CD8-positive, alpha-beta memory T cell (primary cell): ENCODE data around the gene NIPAL4. TPM values are rescaled to one million over a fixed set of nuclear protein-coding genes. Genes with fewer than 3 reads are reported as not detected.

Experiments
- CTCF ChIA-PET: fragments of 350-600 bp; sonication (Branson Sonifier 250); formaldehyde crosslinking; loops from one replicate; lab custom pipeline; 2021; ENCODE audit warnings: antibody characterized with exemption; lab: Charles Lee
- POLR2A ChIA-PET: fragments of 350-600 bp; sonication (Branson Sonifier 250); formaldehyde crosslinking; loops from one replicate; lab custom pipeline; 2021; ENCODE audit warnings: antibody characterized with exemption; lab: Charles Lee
- DNase-seq, 5 donors: peaks; one replicate each; pipeline versions ENCODE4 v3.0.0 to v3.0.0-alpha.2; 2020 to 2022; ENCODE audit warnings: mixed read lengths in 1 of 5
- H3K27ac ChIP-seq: one replicate; pipeline ENCODE4 v1.7.0; 2013; ENCODE audit warnings: low read depth, mild to moderate bottlenecking, low read length, moderate library complexity
- H3K27me3 ChIP-seq: 2 replicates; pipeline ENCODE4 v1.7.0; 2013; ENCODE audit warnings: low read length, mild to moderate bottlenecking; ENCODE audit not compliant: insufficient read depth, poor library complexity, severe bottlenecking
- H3K36me3 ChIP-seq: 2 replicates; pipeline ENCODE4 v1.7.0; 2013; ENCODE audit warnings: mild to moderate bottlenecking, low read length, moderate library complexity; ENCODE audit not compliant: insufficient read depth
- H3K4me1 ChIP-seq: 2 replicates; pipeline ENCODE4 v1.7.0; 2013; ENCODE audit warnings: mild to moderate bottlenecking, low read length, moderate library complexity; ENCODE audit not compliant: insufficient read depth
- H3K4me3 ChIP-seq: 2 replicates; pipeline ENCODE4 v1.7.0; 2013; ENCODE audit warnings: mild to moderate bottlenecking, low read length
- H3K9me3 ChIP-seq: 2 replicates; pipeline ENCODE4 v1.7.0; 2013; ENCODE audit warnings: mild to moderate bottlenecking, low read length
- H3K27ac Mint-ChIP-seq, 8 donors: one replicate each; pipeline ENCODE4 v1.8.0; 2020 to 2021; ENCODE audit warnings: mixed read lengths in 8 of 8, mild to moderate bottlenecking in 6 of 8, inconsistent platforms in 3 of 8, moderate library complexity in 3 of 8
- H3K27me3 Mint-ChIP-seq, 2 donors: one replicate each; pipeline ENCODE4 v1.8.0; 2020 to 2021; ENCODE audit warnings: mixed read lengths in 2 of 2, mild to moderate bottlenecking in 1 of 2, moderate library complexity in 1 of 2
- H3K36me3 Mint-ChIP-seq, 3 donors: one replicate each; pipeline ENCODE4 v1.8.0; 2020 to 2021; ENCODE audit warnings: mixed read lengths in 3 of 3, inconsistent platforms in 1 of 3, mild to moderate bottlenecking in 1 of 3
- H3K4me1 Mint-ChIP-seq, 3 donors: one replicate each; pipeline ENCODE4 v1.8.0; 2020 to 2021; ENCODE audit warnings: mixed read lengths in 3 of 3, inconsistent platforms in 1 of 3, mild to moderate bottlenecking in 1 of 3
- H3K4me3 Mint-ChIP-seq, 7 donors: one replicate each; pipeline ENCODE4 v1.8.0; 2020 to 2021; ENCODE audit warnings: mixed read lengths in 7 of 7, mild to moderate bottlenecking in 6 of 7, moderate library complexity in 4 of 7, inconsistent platforms in 2 of 7
- H3K9me3 Mint-ChIP-seq, 5 donors: one replicate each; pipeline ENCODE4 v1.8.0; 2020 to 2022; ENCODE audit warnings: mixed read lengths in 5 of 5, mild to moderate bottlenecking in 3 of 5, moderate library complexity in 2 of 5, inconsistent platforms in 1 of 5
- polyA plus RNA-seq: library from polyadenylated mRNA; unstranded; fragments of 300-500 nt; fragmentation: Illumina TruSeq; gene quantifications from one replicate; pipeline ENCODE4 v1.2.3, GENCODE V29; 2021
- total RNA-seq, 2 experiments: library from RNA; stranded (reverse); gene quantifications; one replicate each; pipeline ENCODE4 v1.2.3, GENCODE V29; 2021

NIPAL4 gene
- total and polyA plus RNA-seq, 3 experiments from 2014 or later, result 1.1 to 1.4 TPM; not detected in 1

DNA sequence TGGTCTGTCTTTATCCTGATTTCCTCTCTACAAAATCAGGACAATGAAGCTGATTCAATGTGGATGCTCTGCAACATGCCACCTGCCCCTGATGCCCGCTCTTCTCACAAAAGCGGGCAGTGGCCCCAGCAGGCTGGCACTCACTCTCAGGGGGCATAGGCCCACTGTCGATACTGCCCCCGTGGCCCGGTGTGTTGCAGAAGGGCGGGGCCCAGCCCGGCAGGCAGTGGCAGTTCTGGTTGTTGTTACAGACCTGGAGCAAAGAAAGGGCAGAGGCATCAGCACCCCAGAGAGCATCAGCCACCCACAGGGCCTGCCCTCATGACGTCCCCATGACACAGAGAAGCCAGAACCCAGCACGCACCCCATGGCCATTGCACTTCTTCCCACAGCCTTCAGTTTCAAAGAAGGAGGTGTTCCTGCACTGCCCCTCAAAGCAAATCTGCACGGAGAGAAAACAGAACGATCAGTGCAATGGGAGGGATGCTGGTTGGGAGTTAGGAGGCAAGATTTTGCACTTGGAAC lies 31.5 kb downstream of the NIPAL4 start:
- Mint-ChIP-seq H3K4me3 (no peak overlapping the region), H3K4me1 (peaks cover 13 to 21% (median 15%) of the 10 kb centered on the region in 3 donors), H3K9me3 (no peaks in the 10 kb centered on the region), H3K36me3 (peaks cover 4 to 43% (median 20%) of the 10 kb centered on the region in 3 donors), H3K27me3 (no peaks in the 10 kb centered on the region), H3K27ac (no peak overlapping the region)
- DNase-seq, result no peak
- H3K9me3 ChIP-seq, result no peaks in the 10 kb centered on the region
- H3K36me3 ChIP-seq, result no peaks in the 10 kb centered on the region
- ChIA-PET POLR2A (no interaction called here), CTCF (no interaction called here)
- H3K4me3 ChIP-seq, result no peak overlapping the region
- no peaks in the 10 kb centered on the region for H3K27me3 ChIP-seq
- H3K27ac ChIP-seq, result no peak overlapping the region
- H3K4me1 ChIP-seq, result no peaks in the 10 kb centered on the region

DNA sequence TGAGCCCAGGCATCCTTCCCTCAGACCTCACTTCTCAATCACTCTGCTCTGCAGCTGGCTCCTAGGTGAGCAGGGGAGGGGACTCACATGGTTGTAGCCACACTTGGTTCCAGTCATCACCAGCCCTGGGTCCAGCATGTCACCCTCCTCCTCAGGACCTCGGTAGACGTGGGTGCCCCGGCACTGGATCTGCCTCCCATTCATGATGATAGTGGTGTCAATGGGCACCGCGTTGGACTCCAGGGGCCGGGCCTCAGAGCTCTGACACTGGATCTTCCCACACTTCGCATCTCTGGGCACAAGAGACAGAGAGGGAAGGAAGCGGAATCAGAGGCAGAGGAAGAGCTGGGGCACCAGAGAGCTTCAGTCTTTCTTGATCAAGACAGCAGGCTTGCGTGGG lies 32.9 kb downstream of the NIPAL4 start:
- H3K36me3 Mint-ChIP-seq, result peaks cover under 1 to 44% (median 18%) of the 10 kb centered on the region in 3 donors
- H3K4me3 Mint-ChIP-seq, result no peak overlapping the region
- Histone ChIP-seq H3K4me3 (no peak overlapping the region), H3K27me3 (no peaks in the 10 kb centered on the region), H3K9me3 (no peaks in the 10 kb centered on the region), H3K27ac (no peak overlapping the region), H3K4me1 (no peaks in the 10 kb centered on the region), H3K36me3 (no peaks in the 10 kb centered on the region)
- no peak overlapping the region for H3K27ac Mint-ChIP-seq
- POLR2A ChIA-PET, result no interaction called here
- no peaks in the 10 kb centered on the region for H3K27me3 Mint-ChIP-seq
- CTCF ChIA-PET, result no interaction called here
- no peak for DNase-seq
- H3K9me3 Mint-ChIP-seq, result no peaks in the 10 kb centered on the region
- H3K4me1 Mint-ChIP-seq, result peaks cover 0 to 8% (median 1%) of the 10 kb centered on the region in 3 donors

DNA sequence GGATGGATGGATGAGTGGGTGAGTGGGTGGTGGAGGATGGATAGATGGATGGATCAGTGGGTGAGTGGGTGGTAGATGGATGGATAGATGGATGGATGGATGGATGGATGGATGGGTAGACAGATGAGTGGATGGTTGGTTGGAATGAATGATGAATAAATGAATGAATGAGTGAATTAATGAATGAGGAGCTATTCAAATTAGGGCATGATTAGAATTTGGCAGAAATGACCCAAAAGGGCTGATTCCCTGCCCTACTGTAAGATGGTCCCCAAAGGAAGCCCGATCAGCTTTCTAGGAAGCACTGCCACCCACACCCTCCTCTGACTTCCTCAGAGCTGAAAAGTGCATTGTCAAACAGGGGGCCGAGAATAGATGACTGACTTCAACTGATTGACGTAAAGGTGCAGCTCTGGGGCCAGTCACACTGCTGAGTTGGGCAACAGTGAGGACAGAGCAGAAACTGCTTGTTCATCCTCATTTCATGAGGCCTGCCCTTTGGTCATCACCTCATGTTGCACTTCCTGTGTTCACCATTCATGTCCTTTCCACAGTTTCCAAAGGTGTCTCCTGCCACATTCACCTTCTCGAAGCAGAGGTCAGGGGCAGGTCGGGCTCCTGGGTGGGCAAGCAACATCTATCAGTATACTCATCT lies 34.3 kb downstream of the NIPAL4 start:
- H3K4me3 Mint-ChIP-seq, result no peak overlapping the region
- ChIA-PET CTCF (interaction anchor here (1.5 kb wide), 1 partner anchor 249 kb away, joined by 3 read pairs; the partner anchor contains the start of gene LSM11), POLR2A (no interaction called here)
- H3K36me3 Mint-ChIP-seq, result peaks cover 0 to 40% (median 14%) of the 10 kb centered on the region in 3 donors
- H3K27ac Mint-ChIP-seq, result peak overlapping the region in 2 of 8 donors; percentile 0 to 61
- H3K9me3 Mint-ChIP-seq, result no peaks in the 10 kb centered on the region
- Histone ChIP-seq H3K9me3 (no peaks in the 10 kb centered on the region), H3K4me3 (no peak overlapping the region), H3K27me3 (no peaks in the 10 kb centered on the region), H3K27ac (no peak overlapping the region), H3K36me3 (no peaks in the 10 kb centered on the region), H3K4me1 (no peaks in the 10 kb centered on the region)
- DNase-seq, result no peak
- no peaks in the 10 kb centered on the region for H3K27me3 Mint-ChIP-seq
- peaks cover 0 to 3% (median 0%) of the 10 kb centered on the region in 3 donors for H3K4me1 Mint-ChIP-seq

DNA sequence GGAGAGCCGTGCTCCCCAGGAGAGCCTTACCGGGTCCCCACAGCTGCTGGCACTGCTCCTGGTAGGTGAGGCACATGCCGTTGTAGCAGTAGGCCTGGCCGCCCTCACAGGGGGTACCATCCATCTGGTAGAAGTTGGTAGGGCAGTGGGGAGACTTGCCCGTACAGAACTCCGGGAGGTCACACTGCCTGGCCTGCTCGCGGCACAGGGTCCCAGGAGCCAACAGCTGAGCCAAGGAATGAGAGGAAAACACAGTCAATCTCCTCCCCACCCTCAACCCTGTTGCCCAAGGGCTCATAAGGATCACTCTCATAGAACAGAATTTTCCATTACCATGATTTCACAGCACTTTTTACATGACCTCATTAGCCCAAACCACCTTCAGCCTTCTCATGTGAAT lies 36.9 kb downstream of the NIPAL4 start:
- H3K4me3 ChIP-seq, result no peak overlapping the region
- ChIA-PET POLR2A (no interaction called here), CTCF (no interaction called here)
- no peaks in the 10 kb centered on the region for H3K4me1 ChIP-seq
- no peaks in the 10 kb centered on the region for H3K4me1 Mint-ChIP-seq
- no peaks in the 10 kb centered on the region for H3K36me3 ChIP-seq
- H3K27me3 Mint-ChIP-seq, result no peaks in the 10 kb centered on the region
- H3K27ac Mint-ChIP-seq, result peak overlapping the region in 2 of 8 donors; percentile 17 to 38
- no peak overlapping the region for H3K4me3 Mint-ChIP-seq
- peaks cover 9 to 36% (median 14%) of the 10 kb centered on the region in 3 donors for H3K36me3 Mint-ChIP-seq
- H3K27me3 ChIP-seq, result no peaks in the 10 kb centered on the region
- no peaks in the 10 kb centered on the region for H3K9me3 Mint-ChIP-seq
- no peaks in the 10 kb centered on the region for H3K9me3 ChIP-seq
- DNase-seq, result no peak
- no peak overlapping the region for H3K27ac ChIP-seq

DNA sequence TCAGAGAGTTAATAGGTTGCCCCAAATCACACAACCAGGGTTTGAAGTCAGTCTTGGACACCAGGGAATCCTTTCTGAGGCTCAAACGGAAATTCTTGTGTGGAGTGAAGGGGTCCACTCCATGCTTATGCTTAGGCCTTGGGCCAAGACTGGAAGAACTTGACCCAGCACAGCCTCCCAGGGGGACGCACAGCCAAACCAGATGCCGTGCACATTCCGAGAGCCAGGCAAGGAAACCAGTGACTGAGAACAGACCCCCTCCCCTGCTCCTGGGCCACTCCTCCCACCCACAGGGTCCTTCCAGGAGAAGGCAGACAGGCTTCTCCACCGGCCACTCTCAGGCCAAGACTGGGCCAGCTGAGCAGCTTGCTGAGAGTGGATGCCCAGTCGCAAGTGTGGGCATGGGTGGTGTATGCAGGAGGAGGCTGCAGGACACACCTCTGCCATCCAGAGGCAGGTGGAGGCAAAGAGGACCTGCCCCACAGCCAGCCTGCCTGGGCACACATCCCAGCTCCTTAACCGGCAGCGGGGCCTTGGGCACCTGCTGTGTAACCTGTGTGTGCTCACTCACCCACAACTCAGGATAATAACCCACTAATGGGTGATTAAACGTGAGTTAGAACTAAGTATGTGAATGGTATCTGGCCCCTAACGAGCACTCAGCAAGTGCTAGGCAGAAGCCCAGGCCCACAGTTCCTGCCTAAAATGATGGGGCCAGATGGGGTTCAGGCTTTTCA lies 38.0 kb downstream of the NIPAL4 start:
- CTCF ChIA-PET, result no interaction called here

DNA sequence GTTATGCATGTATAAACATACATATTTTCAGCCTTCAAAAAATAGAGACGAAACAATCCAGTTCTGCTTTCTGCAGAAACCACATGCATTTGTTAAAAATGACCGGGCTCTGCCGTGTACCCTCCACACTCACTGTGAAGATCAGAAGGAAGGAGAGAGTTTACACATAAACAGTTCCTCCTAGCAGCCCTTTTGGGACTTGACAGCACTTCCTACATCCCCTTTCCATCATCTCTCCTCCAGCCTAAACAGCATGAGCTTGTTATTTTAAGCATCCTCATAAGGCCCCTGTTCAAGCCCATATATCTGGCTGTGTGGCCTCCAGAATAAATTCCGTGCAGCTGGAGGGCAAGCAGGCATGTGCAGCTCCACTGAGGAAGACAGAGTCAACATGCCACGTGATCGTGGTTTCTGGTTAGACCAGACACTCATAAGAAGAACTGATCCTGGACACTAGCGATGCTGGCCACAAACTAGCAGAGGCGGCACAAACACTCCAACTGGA lies 42.2 kb downstream of the NIPAL4 start:
- Histone ChIP-seq H3K9me3 (no peaks in the 10 kb centered on the region), H3K4me3 (no peak overlapping the region), H3K4me1 (no peaks in the 10 kb centered on the region), H3K27me3 (no peaks in the 10 kb centered on the region), H3K36me3 (no peaks in the 10 kb centered on the region), H3K27ac (no peak overlapping the region)
- Mint-ChIP-seq H3K4me1 (peaks cover 11 to 25% (median 19%) of the 10 kb centered on the region in 3 donors), H3K9me3 (no peaks in the 10 kb centered on the region), H3K36me3 (peaks cover 9 to 50% (median 21%) of the 10 kb centered on the region in 3 donors), H3K27me3 (no peaks in the 10 kb centered on the region), H3K27ac (peak overlapping the region in 3 of 8 donors; percentile 21 to 55 (median 35)), H3K4me3 (no peak overlapping the region)
- no peak for DNase-seq
- CTCF ChIA-PET, result no interaction called here
- POLR2A ChIA-PET, result no interaction called here

More for the DNA sequence above, 38.0 kb downstream of the NIPAL4 start:
- Mint-ChIP-seq H3K9me3 (no peaks in the 10 kb centered on the region), H3K27me3 (no peaks in the 10 kb centered on the region), H3K4me1 (peaks cover 0 to 10% (median 9%) of the 10 kb centered on the region in 3 donors), H3K27ac (peak overlapping the region in 1 of 8 donors; percentile 66), H3K36me3 (peaks cover 9 to 38% (median 14%) of the 10 kb centered on the region in 3 donors), H3K4me3 (no peak overlapping the region)
- Histone ChIP-seq H3K27me3 (no peaks in the 10 kb centered on the region), H3K27ac (no peak overlapping the region), H3K4me3 (no peak overlapping the region), H3K36me3 (no peaks in the 10 kb centered on the region), H3K4me1 (no peaks in the 10 kb centered on the region), H3K9me3 (no peaks in the 10 kb centered on the region)
- POLR2A ChIA-PET, result no interaction called here
- DNase-seq, result no peak

DNA sequence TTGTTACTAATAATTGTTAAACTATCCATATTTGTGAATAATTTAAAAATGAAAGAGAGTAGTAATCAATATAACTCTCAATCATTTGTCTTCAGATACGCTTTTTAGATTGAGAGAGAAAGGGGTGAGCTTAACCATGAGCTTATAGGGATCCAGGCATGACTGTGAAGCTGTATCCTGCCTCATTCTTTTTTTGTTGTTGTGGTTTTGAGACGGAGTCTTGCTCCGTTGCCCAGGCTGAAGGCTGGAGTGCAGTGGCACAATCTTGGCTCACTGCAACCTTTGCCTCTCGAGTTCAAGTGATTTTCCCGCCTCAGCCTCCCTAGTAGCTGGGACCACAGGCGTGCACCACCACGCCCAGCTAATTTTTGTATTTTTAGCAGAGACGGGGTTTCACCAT lies 44.0 kb downstream of the NIPAL4 start:
- H3K4me1 Mint-ChIP-seq, result peaks cover 12 to 25% (median 19%) of the 10 kb centered on the region in 3 donors
- H3K36me3 ChIP-seq, result no peaks in the 10 kb centered on the region
- H3K9me3 Mint-ChIP-seq, result no peaks in the 10 kb centered on the region
- H3K27ac Mint-ChIP-seq, result peak overlapping the region in 1 of 8 donors; percentile 3
- H3K4me3 ChIP-seq, result no peak overlapping the region
- no peaks in the 10 kb centered on the region for H3K4me1 ChIP-seq
- no peak overlapping the region for H3K27ac ChIP-seq
- no peaks in the 10 kb centered on the region for H3K27me3 Mint-ChIP-seq
- no peak for DNase-seq
- POLR2A ChIA-PET, result no interaction called here
- H3K36me3 Mint-ChIP-seq, result peaks cover 14 to 61% (median 28%) of the 10 kb centered on the region in 3 donors
- H3K4me3 Mint-ChIP-seq, result no peak overlapping the region
- CTCF ChIA-PET, result no interaction called here
- no peaks in the 10 kb centered on the region for H3K9me3 ChIP-seq
- no peaks in the 10 kb centered on the region for H3K27me3 ChIP-seq

DNA sequence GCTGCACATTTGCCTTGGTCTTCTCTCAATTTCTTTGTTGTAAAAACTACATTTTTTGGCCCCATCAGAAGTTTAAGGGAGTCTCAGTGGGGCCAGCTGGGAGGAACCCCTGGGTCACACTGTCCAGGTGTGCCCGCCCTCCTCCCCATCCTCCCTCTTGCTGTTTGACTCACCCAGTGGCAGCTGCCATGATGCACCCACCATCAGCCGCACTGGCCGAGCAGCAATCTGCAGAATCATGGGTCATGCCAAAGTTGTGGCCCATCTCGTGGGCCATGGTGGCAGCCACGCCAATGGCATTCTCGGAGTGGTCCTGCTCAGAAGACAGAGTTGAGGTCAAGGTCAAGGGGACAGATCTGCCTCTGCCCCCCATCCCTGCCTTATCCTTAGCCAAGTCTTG lies 45.5 kb downstream of the NIPAL4 start:
- peak overlapping the region in 1 of 8 donors; percentile 78 for H3K27ac Mint-ChIP-seq
- H3K36me3 Mint-ChIP-seq, result peaks cover 14 to 65% (median 28%) of the 10 kb centered on the region in 3 donors
- ChIA-PET POLR2A (no interaction called here), CTCF (no interaction called here)
- no peaks in the 10 kb centered on the region for H3K9me3 Mint-ChIP-seq
- H3K4me1 Mint-ChIP-seq, result peaks cover 14 to 25% (median 19%) of the 10 kb centered on the region in 3 donors
- no peak for DNase-seq
- Histone ChIP-seq H3K4me3 (no peak overlapping the region), H3K9me3 (no peaks in the 10 kb centered on the region), H3K27ac (no peak overlapping the region), H3K27me3 (no peaks in the 10 kb centered on the region), H3K4me1 (no peaks in the 10 kb centered on the region), H3K36me3 (no peaks in the 10 kb centered on the region)
- no peak overlapping the region for H3K4me3 Mint-ChIP-seq
- H3K27me3 Mint-ChIP-seq, result no peaks in the 10 kb centered on the region
